Cardiac muscle cell (in vitro differentiated cells and primary cell): ENCODE measurements around the gene DHRS1. TPM values are rescaled to one million over a fixed set of nuclear protein-coding genes. Genes with fewer than 3 reads are reported as not detected.

Source experiments
- DNase-seq, 2 donors: peaks; one replicate each; pipeline versions ENCODE4 v3.0.0 to v3.0.0-alpha.2; 2010 to 2017; ENCODE audit warnings: low read depth in 1 of 2, low spot score in 1 of 2
- H3K27ac ChIP-seq: fragments of 200-600 bp; sonication (generic); 2 replicates; pipeline ENCODE4 v1.5.1; 2016
- H3K27me3 ChIP-seq: fragments of 200-600 bp; sonication (generic); 2 replicates; pipeline ENCODE4 v1.6.0; 2016; ENCODE audit warnings: control low read depth
- H3K36me3 ChIP-seq: fragments of 200-600 bp; sonication (generic); 2 replicates; pipeline ENCODE4 v1.5.1; 2016; ENCODE audit warnings: control low read depth
- H3K4me1 ChIP-seq: fragments of 200-600 bp; sonication (generic); 2 replicates; pipeline ENCODE4 v1.8.1; 2017; ENCODE audit warnings: low read depth, mild to moderate bottlenecking, mixed run types
- H3K4me3 ChIP-seq: fragments of 200-600 bp; sonication (generic); 2 replicates; pipeline ENCODE4 v1.5.1; 2016; ENCODE audit warnings: mild to moderate bottlenecking
- H3K9me3 ChIP-seq: fragments of 200-600 bp; sonication (generic); 2 replicates; pipeline ENCODE4 v1.5.1; 2017; ENCODE audit warnings: low read depth, mild to moderate bottlenecking, control low read depth
- polyA plus RNA-seq: library from polyadenylated mRNA; unstranded; fragments of >200 nt; fragmentation: Nextera tagmentation; extraction: Ambion mirVana; gene quantifications from 2 replicates; pipeline ENCODE4 v1.2.1, GENCODE V29; 2016
- total RNA-seq: library from RNA; depleted of rRNA; stranded (reverse); fragments of >200 nt; gene quantifications from 2 replicates; pipeline ENCODE4 v1.2.3, GENCODE V29; 2016
- TF ChIP-seq, protein P1 (sequence below): IDR thresholded peaks from 2 replicates; pipeline ENCODE4 v1.5.1; 2012; ENCODE audit warnings: low read depth, mild to moderate bottlenecking, low read length

DHRS1 gene
- total and polyA plus RNA-seq, 2 experiments from 2014 or later = 43.2 to 58.1 TPM

DNA sequence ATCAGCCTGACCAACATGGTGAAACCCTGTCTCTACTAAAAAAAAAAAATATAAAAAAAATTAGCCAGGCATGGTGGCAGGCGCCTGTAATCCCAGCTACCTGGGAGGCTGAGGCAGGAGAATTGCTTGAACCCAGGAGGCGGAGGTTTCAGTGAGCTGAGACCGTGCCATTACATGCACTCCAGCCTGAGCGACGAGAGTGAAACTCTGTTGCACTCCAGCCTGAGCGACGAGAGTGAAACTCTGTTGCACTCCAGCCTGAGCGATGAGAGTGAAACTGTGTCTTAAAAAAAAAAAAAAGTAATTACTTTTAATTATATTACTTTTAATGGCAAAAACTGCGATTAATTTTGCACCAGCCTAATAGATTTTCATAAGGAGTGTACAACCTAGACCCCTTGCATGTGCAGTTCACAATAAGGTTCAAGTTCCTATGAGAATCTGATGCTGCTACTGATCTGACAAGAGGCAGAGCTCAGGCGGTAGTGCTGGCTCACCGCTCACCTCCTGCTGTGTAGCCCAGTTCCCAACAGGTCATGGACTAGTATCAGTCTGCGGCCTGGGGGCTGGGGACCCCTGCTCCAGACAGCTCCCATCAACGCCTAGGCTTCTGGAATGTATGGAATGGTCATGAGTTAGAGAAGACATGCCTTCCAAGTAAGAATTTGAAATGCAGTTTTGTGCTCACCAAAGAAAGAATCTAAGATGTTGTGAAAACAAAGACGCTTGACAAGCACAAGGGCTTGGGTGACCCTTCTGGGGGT is 21.8 kb upstream of the DHRS1 start:
- H3K27ac ChIP-seq = no peak overlapping the region
- no peaks in the 10 kb centered on the region for H3K27me3 ChIP-seq
- peaks cover 7% of the 10 kb centered on the region for H3K4me1 ChIP-seq
- H3K36me3 ChIP-seq = no peaks in the 10 kb centered on the region
- H3K9me3 ChIP-seq = no peaks in the 10 kb centered on the region
- H3K4me3 ChIP-seq = no peak overlapping the region
- TF ChIP-seq, protein P1, sequence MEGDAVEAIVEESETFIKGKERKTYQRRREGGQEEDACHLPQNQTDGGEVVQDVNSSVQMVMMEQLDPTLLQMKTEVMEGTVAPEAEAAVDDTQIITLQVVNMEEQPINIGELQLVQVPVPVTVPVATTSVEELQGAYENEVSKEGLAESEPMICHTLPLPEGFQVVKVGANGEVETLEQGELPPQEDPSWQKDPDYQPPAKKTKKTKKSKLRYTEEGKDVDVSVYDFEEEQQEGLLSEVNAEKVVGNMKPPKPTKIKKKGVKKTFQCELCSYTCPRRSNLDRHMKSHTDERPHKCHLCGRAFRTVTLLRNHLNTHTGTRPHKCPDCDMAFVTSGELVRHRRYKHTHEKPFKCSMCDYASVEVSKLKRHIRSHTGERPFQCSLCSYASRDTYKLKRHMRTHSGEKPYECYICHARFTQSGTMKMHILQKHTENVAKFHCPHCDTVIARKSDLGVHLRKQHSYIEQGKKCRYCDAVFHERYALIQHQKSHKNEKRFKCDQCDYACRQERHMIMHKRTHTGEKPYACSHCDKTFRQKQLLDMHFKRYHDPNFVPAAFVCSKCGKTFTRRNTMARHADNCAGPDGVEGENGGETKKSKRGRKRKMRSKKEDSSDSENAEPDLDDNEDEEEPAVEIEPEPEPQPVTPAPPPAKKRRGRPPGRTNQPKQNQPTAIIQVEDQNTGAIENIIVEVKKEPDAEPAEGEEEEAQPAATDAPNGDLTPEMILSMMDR = no peak
- peak in 1 of 2 donors; percentile 44 for DNase-seq

DNA sequence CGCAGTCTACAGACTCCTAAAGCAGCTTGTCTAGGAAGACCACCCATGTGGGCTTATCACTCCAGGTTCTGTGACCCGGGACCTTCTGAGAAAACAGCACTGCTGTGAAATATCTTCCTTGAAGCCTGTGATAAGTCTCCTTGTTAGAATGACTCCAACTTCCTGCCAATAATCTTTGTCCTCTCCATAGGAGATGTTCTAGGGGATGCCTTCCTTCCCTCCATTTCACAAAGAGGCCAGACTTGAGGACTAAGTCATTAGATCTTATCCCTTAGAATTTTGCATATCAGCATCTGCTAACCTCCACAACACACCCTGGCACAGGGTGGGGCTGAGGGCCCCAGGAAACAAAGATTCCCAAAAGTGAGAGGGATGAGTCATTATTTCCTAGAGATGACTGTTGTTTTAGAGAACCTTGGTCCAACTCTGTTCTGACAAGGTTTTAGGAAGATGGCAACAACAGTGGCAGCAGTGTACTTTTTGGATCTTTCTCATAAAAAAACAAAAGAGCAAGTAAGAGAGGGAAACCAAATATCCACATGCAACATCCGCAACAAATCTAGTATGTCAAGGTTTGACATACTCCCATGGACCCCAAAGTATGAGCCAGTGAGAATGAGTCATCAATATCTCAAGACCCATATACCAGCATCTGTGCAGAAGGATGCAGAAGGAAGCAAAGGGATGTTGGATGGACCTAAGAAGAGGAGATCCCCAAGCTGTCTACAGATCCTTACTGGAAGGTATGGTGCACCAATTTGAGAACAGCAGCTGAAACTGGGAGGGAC is 17.8 kb upstream of the DHRS1 start:
- Histone ChIP-seq H3K4me1 (peaks cover 7% of the 10 kb centered on the region), H3K36me3 (no peaks in the 10 kb centered on the region), H3K9me3 (no peaks in the 10 kb centered on the region), H3K4me3 (no peak overlapping the region), H3K27me3 (no peaks in the 10 kb centered on the region), H3K27ac (no peak overlapping the region)
- TF ChIP-seq, protein P1 = no peak
- peak in 1 of 2 donors; percentile 25 for DNase-seq

DNA sequence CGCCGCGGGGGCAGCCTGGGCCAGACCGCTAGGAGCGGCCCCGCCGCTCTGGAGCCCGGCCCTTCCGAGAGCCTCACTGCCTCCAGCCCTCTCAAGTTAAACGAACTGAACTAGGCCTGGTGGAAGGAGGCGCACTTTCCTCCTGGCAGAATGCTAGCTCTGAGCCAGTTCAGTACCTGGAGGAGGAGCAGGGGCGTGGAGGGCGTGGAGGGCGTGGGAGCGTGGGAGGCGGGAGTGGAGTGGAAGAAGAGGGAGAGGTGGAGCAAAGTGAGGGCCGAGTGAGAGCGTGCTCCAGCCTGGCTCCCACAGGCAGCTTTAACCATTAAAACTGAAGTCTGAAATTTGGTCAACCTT is 17.0 kb upstream of the DHRS1 start:
- DNase-seq = no peak
- H3K27me3 ChIP-seq = no peaks in the 10 kb centered on the region

DNA sequence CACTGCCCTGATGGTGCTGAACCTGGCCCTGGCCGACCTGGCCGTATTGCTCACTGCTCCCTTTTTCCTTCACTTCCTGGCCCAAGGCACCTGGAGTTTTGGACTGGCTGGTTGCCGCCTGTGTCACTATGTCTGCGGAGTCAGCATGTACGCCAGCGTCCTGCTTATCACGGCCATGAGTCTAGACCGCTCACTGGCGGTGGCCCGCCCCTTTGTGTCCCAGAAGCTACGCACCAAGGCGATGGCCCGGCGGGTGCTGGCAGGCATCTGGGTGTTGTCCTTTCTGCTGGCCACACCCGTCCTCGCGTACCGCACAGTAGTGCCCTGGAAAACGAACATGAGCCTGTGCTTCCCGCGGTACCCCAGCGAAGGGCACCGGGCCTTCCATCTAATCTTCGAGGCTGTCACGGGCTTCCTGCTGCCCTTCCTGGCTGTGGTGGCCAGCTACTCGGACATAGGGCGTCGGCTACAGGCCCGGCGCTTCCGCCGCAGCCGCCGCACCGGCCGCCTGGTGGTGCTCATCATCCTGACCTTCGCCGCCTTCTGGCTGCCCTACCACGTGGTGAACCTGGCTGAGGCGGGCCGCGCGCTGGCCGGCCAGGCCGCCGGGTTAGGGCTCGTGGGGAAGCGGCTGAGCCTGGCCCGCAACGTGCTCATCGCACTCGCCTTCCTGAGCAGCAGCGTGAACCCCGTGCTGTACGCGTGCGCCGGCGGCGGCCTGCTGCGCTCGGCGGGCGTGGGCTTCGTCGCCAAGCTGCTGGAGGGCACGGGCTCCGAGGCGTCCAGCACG is 16.4 kb upstream of the DHRS1 start:
- no peak overlapping the region for H3K27ac ChIP-seq
- no peaks in the 10 kb centered on the region for H3K9me3 ChIP-seq
- H3K36me3 ChIP-seq = no peaks in the 10 kb centered on the region
- no peaks in the 10 kb centered on the region for H3K27me3 ChIP-seq
- TF ChIP-seq, protein P1 = peak; percentile 13
- H3K4me1 ChIP-seq = no peaks in the 10 kb centered on the region
- no peak overlapping the region for H3K4me3 ChIP-seq
- DNase-seq = peak in 1 of 2 donors; percentile 54

More for the DNA sequence above, 17.0 kb upstream of the DHRS1 start:
- TF ChIP-seq, protein P1 = no peak
- no peaks in the 10 kb centered on the region for H3K9me3 ChIP-seq
- H3K36me3 ChIP-seq = no peaks in the 10 kb centered on the region
- H3K4me1 ChIP-seq = peaks cover 2% of the 10 kb centered on the region
- H3K27ac ChIP-seq = no peak overlapping the region
- no peak overlapping the region for H3K4me3 ChIP-seq

DNA sequence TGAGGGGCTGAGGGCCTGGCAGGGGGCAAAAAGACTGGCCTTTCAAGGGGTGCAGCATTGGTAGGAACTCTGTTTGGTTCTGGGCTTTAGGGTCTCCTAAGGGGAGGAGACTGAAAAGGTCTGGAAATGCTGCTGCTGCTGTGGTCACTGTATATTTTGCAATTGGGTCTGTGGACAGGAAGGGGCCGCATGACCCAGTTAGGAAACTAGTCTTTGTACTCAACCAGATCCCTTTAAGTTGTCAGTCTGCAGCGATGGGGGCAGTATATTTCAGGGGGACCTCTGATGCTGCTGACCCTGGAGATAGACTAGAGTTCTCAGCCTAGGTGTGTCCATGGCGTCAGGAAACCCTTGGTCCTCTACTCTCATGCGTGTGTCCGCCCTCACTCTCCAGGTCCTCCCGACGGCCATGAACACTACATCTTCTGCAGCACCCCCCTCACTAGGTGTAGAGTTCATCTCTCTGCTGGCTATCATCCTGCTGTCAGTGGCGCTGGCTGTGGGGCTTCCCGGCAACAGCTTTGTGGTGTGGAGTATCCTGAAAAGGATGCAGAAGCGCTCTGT is 15.7 kb upstream of the DHRS1 start:
- H3K4me1 ChIP-seq = no peaks in the 10 kb centered on the region
- H3K27ac ChIP-seq = no peak overlapping the region
- H3K9me3 ChIP-seq = no peaks in the 10 kb centered on the region
- H3K36me3 ChIP-seq = no peaks in the 10 kb centered on the region
- no peak for DNase-seq
- TF ChIP-seq, protein P1 = no peak
- H3K4me3 ChIP-seq = no peak overlapping the region
- H3K27me3 ChIP-seq = no peaks in the 10 kb centered on the region
